Activated CD8-positive, alpha-beta memory T cell treated with anti-CD3 and anti-CD28 coated beads for 36 hours (primary cell): ENCODE data around the gene MAST4. TPM values are rescaled to one million over a fixed set of nuclear protein-coding genes. Genes with fewer than 3 reads are reported as not detected.

ENCODE experiments used
- CTCF ChIA-PET: fragments of 350-600 bp; sonication (Branson Sonifier 250); formaldehyde crosslinking; loops from one replicate; lab custom pipeline; 2021; ENCODE audit warnings: antibody characterized with exemption; lab: Charles Lee
- POLR2A ChIA-PET: fragments of 350-600 bp; sonication (Branson Sonifier 250); formaldehyde crosslinking; loops from one replicate; lab custom pipeline; 2021; ENCODE audit warnings: antibody characterized with exemption; lab: Charles Lee
- total RNA-seq, 2 experiments: library from RNA; stranded (reverse); gene quantifications; one replicate each; pipeline ENCODE4 v1.2.3, GENCODE V29; 2021

The MAST4 gene
- total RNA-seq, 2 experiments from 2014 or later: 11.4 to 11.6 TPM

DNA sequence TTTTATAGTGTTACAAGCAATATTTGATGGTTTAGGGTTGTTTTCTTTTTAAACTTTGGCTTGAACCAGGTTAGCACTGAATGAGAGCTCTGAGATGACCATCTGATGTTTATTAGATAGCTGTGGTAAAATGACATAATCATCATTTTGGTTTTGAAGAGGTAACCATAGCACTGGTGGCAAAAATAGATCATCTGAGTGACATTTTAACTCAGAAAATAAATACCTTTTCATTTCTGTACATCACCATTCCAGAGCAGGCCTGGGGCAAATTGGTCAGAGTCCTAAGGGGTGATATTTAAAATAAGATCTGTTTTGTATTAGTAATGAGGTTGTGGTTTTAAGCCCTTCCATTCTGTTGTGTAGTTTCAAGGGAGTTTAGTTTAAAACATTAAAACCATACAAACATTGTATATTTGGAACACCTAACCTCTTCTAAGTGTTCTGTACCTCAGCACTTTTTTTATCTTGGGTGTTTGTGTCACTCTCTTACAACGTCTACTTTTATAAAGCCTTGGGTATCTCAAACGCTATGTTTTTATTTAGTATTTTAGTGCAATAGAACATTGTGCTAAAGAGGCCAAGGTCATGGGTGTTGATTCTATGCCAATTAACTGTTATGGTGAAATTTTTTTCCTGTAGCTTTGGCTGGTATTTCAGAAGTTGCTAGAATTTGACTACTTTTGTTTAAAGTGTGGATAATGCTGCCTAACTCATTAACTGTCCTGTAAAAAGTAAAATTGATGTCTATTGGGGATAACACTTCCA is 434.3 kb downstream of the MAST4 start:
- CTCF ChIA-PET: no interaction called here
- POLR2A ChIA-PET: no interaction called here

DNA sequence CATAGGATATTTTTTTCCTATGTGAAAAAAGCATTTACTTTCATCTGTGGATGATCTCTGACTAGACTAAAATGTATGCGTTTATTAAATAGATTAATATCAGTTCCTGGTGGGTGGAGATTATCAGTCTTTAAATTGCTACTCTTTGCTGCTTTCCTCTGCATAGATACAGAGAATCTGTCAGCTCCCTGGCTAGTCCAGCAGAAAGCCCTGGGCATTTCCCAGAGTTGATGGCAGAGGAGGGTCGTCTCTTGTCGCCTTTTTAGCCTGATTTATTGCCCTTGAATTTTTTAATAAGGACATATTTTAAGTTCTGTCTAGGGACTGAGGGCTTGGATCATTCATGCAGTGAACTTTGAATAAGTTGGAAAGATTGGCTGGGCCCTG is 434.9 kb downstream of the MAST4 start:
- POLR2A ChIA-PET: no interaction called here
- CTCF ChIA-PET: no interaction called here

DNA sequence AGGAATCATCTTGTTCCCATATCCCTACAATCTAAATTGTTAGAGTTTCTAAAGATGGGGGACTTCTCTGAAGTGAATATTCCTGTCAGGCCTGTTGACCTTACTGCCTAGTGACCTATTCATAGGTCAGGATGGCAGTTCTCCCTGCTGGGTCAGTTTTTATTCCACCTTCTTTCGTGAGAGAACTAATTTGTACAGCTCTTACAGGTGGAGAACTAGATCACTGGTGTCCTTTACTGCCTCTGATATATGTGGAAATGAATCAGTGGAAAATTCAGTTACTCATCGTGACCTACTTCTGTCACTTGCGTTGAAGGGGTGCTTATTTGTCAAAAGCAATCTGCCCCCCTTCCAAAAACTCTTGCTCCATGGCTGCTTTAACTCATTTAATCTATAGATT is 435.5 kb downstream of the MAST4 start:
- CTCF ChIA-PET: no interaction called here
- POLR2A ChIA-PET: no interaction called here

DNA sequence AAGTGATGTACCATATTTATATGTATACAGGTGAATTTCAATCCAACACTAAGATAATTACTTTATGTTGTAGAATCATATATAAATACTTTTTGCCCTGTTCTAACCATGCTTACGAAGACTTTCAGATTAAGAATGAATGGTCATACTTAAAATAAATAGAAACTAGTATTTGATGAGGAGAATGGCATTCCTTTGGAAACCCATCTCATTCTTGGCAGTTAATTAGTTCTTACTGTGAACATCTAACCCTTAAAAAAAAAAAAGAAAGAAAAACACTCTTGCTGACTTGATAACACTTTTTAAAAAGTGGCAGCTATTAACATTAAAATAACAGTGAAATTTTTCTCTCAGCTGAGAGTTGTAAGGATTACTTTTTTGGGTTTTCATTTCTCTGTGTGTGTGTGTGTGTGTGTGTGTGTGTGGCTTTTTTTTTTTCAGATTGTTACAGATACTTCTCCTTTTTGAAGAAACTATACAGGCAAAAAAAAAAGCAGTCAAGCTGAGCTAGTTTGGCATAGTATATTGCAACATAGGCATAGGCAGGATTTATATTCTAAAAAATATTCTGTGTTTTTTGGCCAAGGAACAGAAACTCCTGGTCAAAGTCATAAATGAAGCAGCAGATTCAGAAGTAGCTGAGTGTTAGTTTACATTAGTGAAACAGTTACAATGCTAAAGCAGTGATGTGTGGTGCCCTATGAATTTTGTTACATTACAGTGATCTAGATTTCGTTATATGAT is 436.9 kb downstream of the MAST4 start:
- CTCF ChIA-PET: no interaction called here
- POLR2A ChIA-PET: no interaction called here

DNA sequence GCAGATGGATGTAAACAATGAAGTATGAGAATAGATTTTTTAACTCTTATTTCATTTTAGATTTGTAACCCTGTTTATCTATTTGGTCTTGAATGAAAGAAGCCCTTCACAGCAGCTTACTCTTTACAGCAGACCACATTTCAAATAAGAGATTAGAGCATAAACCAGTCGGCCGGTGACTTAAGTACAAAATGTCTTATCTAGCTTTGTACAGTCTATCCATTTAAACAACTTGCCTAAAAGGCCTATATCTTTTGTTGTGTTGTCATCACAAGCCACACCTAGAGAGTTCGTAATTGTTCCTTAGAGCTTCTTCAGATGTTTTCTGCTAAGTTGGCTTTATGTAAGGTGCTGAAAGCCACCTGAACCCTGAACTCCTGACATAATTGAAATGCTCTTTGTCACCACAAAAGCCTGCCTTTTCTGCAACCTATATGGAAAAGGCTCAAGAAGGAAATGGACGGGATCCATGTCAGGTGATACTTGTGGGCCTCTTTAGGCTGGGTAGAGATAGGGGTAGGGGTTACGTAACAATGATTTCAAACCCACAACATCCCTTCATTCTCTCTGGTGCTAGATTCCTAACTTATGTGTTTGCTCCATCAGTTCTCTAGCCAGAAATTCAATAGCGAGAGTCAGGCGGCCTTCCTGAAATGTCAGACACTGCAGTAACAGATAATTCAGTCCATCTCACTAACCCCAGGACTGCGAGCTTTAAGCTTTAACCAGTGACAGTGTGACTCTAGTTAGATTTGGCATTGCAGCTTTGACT is 437.9 kb downstream of the MAST4 start:
- CTCF ChIA-PET: no interaction called here

DNA sequence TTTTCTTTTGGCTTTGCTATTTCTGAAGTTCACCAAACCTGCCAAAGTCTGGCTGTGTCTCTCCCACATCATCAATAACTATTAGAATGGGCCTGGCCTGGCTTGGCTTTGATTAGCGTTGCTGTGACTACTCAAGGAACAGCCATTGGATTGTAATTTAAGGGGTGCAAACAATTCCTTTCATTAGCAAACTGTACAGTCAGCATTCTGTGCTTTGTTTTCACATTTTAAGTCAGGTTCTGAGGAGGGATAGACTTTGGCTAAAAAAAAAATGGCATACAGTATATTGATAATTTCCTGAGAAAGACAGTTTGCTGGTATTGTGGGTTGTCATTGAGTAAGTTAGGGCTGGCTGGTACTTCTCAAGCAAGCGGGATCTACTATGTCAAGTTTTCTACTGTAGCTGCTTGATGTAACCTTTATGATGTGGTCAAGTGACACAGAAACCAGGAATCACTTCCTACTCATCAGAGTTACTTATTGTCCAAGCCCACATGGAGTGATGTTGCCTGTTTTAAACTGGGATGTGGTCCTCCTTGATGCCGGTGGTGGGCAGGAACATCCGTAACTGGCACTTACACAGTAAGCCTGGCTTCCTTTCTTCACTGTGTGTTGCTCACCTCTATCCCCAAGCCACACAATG is 439.0 kb downstream of the MAST4 start:
- ChIA-PET CTCF (no interaction called here), POLR2A (no interaction called here)

More for the DNA sequence above, 437.9 kb downstream of the MAST4 start:
- POLR2A ChIA-PET: no interaction called here

DNA sequence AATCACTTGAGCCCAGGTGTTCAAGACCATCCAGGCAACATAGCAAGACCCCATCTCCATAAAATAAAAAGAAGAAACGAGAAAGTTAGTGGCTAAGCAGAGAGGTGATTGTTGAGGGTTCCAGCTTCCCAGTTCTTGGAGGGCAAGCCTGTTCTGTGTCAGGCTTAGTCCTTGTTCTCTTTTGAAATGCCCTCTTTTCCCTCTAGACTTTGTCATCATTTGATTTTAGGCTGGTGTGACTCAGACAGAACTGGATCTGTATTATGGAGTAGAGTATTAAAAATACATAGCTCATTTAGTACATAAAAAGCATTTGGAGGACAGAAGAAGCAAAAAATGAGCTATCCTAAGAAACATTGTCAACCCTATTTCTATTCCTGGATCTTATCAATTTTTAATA is 441.0 kb downstream of the MAST4 start:
- CTCF ChIA-PET: no interaction called here
- POLR2A ChIA-PET: no interaction called here

DNA sequence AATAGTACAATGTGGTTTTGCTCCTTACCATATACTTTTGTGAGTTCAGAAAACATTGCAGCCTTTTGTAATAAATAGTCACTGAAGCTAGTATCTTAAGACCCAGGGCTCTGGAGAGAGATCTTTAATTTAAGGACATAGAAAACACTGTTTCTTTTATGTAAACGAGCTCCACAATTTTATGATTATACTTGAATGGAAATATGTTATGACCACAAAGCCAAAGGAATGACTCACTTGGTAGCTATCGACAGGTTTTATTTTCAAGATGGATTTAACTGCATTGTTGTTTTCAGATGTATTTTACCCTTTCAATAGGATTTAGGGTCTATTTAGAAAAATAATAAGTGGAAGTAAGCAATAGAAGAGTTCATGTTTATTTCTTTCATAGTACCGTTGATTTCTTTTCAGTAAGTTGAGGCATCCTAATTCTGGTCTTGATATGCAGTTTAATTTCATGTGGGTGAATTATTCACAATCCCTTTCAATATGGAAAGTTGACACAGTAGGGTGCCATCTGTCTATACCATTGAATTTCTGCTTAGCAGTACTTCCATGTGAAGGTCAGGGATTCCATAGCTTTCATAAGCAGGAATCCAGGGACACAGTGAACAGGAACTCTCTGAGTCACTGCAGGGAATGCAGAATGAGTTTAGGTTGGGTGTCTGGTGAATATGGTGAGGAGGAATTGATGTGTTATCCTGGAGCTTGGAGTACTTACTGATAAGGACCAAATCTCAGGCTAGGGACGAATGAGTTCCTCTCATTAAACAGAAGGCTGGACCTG is 442.8 kb downstream of the MAST4 start:
- POLR2A ChIA-PET: no interaction called here
- CTCF ChIA-PET: no interaction called here

DNA sequence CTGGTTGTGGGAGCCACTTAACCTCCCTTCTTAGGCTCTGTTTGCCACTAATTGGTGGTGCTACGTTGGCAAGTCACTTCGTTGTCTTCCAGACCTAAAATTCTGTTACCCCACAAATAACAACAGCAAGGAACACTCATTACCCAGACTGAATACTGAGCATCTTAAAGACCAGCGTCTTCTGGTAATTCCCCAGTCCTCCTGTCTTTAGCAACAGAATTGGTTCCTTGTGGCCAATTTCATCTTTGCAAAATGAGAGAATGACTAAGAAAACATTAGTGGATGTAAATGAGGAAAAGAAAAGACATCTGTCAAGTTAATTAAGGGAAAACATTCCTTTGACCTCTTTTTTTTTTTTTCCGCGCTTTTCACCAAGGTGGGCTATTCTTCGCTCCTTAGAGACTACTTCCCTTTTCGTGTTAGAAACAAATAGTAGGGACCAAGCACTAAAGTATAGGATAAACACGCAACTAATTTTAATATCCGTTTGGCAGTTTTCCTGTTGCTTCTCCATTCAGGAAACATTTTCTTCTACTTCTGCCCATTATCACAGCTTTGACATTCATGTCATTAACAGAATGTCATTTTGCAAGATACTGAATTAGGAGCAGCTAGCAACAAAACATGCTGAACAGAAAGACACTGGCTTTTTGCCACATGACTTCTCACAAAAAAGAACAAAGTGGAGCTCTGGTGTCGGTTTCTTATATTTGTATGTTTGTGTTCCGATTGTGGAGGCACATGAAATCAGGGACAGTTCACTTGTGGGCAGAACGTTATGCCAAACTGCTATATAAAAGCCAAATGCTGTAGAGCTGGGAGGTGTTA is 446.2 kb downstream of the MAST4 start:
- ChIA-PET POLR2A (no interaction called here), CTCF (no interaction called here)

DNA sequence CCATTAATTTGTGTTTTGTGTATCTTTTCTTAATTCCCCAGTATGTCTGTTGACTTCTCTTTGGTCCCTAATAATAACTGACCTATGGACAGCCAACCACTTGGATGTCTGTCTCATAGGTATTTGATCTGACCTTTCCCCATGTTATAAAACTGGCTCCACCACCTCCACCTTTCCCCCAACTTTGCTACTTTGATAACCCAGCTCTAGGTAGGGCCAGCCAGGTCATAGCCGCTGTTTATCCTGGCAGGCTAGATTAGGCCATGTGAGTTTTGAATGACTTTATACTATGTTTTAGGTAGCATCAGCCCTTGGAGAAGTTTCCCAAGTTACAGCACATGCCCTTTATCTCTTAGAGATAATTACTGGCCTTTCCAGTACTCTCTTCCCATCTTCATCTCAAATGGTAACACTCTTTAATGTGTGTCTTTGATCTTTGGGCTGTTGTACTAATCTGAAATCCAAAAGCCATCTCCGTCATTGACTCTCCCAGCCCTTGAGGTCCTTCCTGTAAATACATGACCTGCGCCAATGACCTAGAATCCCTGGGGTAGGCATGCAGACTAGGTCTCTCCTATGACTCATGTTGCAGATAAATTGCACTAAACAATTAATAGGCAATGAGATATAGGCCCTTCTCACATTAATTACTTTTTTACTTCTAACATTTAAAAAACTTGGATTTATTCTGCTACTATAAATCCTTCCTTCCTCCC is 447.8 kb downstream of the MAST4 start:
- ChIA-PET CTCF (no interaction called here), POLR2A (no interaction called here)

DNA sequence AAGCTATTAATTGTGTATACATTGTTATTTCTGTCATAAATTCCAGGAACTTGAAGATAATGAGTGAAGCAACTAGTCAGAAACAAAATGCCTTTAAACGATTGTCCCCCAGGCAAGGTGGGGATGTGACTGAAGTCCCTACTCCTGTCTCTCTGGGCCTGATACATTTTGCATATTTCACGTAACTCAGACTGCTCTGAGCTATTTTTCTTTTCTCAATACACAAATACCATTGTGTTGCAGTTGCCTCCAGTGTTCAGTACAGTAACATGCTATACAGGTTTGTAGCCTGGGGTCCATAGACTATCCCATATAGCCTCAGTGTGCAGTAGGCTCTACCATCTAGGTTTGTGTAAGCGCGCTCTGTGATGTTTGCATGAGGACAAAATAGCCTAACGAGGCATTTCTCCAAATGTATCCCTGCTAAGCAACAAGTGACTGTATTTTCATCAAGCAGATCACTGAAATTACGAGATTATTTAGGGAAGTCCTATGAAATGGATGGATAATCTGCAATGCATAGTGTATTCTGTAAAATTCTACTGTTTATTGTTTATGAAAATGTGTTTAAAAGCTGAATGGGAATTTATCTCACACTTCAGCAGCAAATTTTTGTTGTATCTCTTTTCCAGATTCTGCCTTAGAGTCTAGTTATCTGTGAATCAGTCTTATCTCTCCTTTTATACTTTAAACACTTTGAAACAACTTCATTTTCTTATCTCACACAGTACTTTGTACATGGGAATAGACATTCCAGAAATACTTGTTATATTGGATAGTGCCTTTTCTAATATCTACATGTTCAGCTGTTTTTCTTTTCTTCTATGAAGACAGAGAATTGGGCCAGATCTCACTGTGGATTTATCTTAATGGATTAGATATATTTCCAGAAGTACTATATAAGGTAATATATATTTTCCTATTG is 449.9 kb downstream of the MAST4 start:
- ChIA-PET POLR2A (interaction anchor here (0.5 kb wide), 1 partner anchor 50 kb away, joined by 3 read pairs; no protein-coding TSS in a partner anchor), CTCF (no interaction called here)

DNA sequence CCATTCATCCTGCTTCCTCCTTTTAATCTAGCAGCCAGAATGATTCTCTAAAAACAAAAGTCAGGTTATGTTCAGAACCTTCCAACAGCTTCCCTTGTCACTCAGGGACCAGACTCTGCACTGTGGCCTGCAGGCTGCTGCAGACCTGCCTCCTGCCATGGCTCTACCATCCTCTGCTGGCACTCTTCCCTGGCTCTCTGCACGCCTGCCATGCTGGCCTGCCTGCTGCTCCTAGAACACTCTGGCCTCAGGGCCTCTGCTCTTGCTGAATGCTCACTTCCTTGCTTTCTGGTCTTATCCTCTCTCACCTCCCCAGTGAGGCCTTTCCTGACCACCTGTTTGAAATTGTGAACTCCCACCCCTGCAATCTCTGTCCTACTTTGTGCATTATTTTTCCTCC is 451.0 kb downstream of the MAST4 start:
- ChIA-PET CTCF (interaction anchor here (0.5 kb wide), 1 partner anchor 11 kb away, joined by 3 read pairs; no protein-coding TSS in a partner anchor), POLR2A (interaction anchor here (0.5 kb wide), 1 partner anchor 51 kb away, joined by 3 read pairs; no protein-coding TSS in a partner anchor)

DNA sequence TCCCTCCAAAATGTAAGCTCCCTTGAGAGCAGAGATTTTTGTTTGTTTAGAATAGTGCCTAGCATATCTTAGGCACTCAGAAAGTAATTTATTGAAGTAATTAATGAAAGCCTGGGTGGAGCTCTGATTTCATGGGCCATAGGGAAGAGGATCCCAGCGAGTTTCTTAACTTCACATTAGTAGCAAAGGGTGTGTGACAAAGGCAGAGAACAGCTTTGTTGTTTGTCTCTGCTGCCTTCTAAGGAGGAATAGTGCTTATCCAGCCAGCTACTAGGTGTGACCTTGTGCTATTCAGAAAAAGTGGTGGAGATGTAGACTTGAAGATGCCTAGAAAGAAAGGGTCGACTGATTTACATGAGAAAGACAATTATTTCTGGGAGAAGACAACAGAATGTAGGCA is 451.4 kb downstream of the MAST4 start:
- CTCF ChIA-PET: interaction anchor here (0.5 kb wide), 1 partner anchor 11 kb away, joined by 3 read pairs; no protein-coding TSS in a partner anchor
- POLR2A ChIA-PET: no interaction called here

DNA sequence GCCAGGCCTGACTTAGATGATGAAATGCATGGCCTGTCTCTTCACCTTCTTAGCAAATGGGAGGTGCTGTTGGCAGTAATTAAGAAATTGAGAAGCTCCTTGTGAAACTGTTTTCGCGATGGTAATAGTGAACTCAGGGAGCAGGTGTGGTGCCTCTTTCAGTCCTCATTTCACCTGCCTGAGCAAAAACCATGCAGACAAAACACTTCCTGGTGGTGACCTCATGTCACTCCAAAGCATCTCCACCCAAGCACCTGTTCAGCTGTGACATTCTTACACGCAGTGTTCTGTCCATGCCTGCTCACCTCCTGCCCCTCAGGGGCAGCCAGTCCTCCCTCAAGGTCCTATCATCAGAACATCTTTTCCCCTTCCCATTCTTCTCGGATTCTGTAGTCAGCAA is 453.9 kb downstream of the MAST4 start:
- ChIA-PET POLR2A (no interaction called here), CTCF (interaction anchor here (0.9 kb wide), 1 partner anchor 9 kb away, joined by 3 read pairs; no protein-coding TSS in a partner anchor)

DNA sequence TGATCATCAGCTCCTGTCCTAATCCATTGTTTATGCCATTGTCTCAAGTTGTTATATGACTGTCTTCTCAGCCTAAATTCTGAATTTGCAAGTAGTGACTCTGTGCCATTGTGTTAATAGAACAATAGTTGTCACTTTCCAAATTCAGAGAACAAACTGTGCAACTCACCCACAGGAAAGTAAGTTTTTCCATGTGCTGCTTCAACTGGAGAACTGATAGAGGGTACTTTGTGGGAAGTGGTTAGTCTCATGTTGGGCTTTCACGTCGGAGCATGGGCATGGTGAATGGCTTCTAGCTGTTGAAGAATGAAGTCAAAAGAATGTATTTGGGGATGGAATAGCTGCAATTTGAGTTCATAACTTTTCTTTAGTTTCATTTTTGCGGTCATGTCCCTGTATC is 454.4 kb downstream of the MAST4 start:
- ChIA-PET CTCF (interaction anchor here (0.9 kb wide), 1 partner anchor 10 kb away, joined by 3 read pairs; no protein-coding TSS in a partner anchor), POLR2A (no interaction called here)

DNA sequence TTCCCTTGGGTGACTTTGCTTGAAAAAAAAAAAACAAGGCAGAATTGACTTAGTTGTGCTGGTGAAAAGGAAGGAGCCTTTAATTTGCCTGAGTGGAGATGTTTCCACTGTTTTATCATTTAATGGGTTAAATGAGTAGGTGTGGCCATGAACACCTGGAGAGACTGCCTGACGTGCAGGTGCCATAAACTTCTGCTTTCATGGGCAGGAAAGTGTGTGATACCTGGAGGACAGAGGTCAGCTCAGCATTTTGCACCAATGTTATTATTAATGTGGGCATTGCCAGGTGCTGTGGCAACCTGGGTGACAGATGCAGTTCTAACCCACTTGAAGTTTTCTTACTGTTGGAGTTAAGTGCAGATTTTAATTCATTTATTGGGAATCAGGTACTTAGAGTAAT is 455.0 kb downstream of the MAST4 start:
- CTCF ChIA-PET: no interaction called here
- POLR2A ChIA-PET: no interaction called here
